HepG2 (cell line): ENCODE measurements around the gene ENTPD6. TPM values are rescaled to one million over a fixed set of nuclear protein-coding genes. Genes with fewer than 3 reads are reported as not detected.

ENCODE experiments used
- ATAC-seq: fragments of 200-7000 bp; cut with Tn5 transposase; 3 replicates; pipeline ENCODE4 v1.9.1; 2020; ENCODE audit warnings: mild to moderate bottlenecking, moderate library complexity
- BruUV-seq: library from RNA; stranded (reverse); fragments of 400-500 nt; replicated peaks from 2 replicates; lab custom pipeline; 2021; lab: Mats Ljungman, UMichigan
- CTCF ChIA-PET: fragments of 300-600 bp; formaldehyde crosslinking; extraction: SDS; loops from one replicate; lab custom pipeline; 2021; ENCODE audit warnings: low total read pairs, inconsistent platforms, low intra/inter-chr PET ratio; lab: Yijun Ruan, JAX
- POLR2A ChIA-PET: fragments of 350-600 bp; sonication (Branson Sonifier 250); formaldehyde crosslinking; loops from one replicate; lab custom pipeline; 2020; ENCODE audit warnings: antibody characterized with exemption, inconsistent platforms; lab: Yijun Ruan, JAX
- DNase-seq: peaks from one replicate; pipeline ENCODE4 v3.0.0-alpha.2; 2015; ENCODE audit warnings: low spot score
- FAIRE-seq: peaks from 3 replicates; lab custom pipeline; 2011; peaks lifted over from hg19 to GRCh38; lab: Jason Lieb, UNC
- H2AFZ ChIP-seq: one replicate; pipeline ENCODE4 v1.6.1; 2011; ENCODE audit warnings: low read length, inconsistent platforms
- H3K27ac ChIP-seq: fragments of 300-600 bp; 3 replicates; pipeline ENCODE4 v1.8.0; 2011; ENCODE audit warnings: mixed run types, mild to moderate bottlenecking, mixed read lengths, low read length, inconsistent platforms; ENCODE audit not compliant: insufficient read depth; ENCODE audit errors: extremely low read length
- H3K27me3 ChIP-seq, 2 experiments: fragments of 200-600 bp in 1 of 2; 2 replicates in 1 of 2; 3 replicates in 1 of 2; pipeline versions ENCODE4 v1.6.0 to v1.8.0; 2011; ENCODE audit warnings: low read length in 2 of 2, mild to moderate bottlenecking in 2 of 2, moderate library complexity in 2 of 2, inconsistent platforms in 1 of 2; ENCODE audit not compliant: insufficient read depth in 2 of 2, control insufficient read depth in 1 of 2
- H3K36me3 ChIP-seq, 2 experiments: fragments of 200-600 bp in 1 of 2; replicated peaks in 1 of 2; 2 replicates in 1 of 2; 3 replicates in 1 of 2; pipeline versions ENCODE4 v1.5.1 to v1.8.0; 2011; ENCODE audit warnings: low read length in 2 of 2, inconsistent platforms in 1 of 2; ENCODE audit not compliant: insufficient read depth in 2 of 2, control insufficient read depth in 1 of 2
- H3K4me1 ChIP-seq: 2 replicates; pipeline ENCODE4 v1.5.1; 2012; ENCODE audit warnings: low read length, inconsistent platforms; ENCODE audit not compliant: insufficient read depth
- H3K4me2 ChIP-seq: 2 replicates; pipeline ENCODE4 v1.6.0; 2011; ENCODE audit warnings: low read depth, low read length, inconsistent platforms
- H3K4me3 ChIP-seq, 3 experiments: fragments of 200-600 bp in 1 of 3; sonication (generic), shearing (Covaris generic) in 1 of 3; replicated peaks in 1 of 3; 2 replicates each; pipeline ENCODE4 v1.5.1; 2011 to 2016; ENCODE audit warnings: low read length in 3 of 3, inconsistent platforms in 2 of 3, low read depth in 2 of 3, mild to moderate bottlenecking in 2 of 3, control low read depth in 1 of 3, mixed read lengths in 1 of 3; ENCODE audit not compliant: insufficient read depth in 1 of 3
- H3K79me2 ChIP-seq: one replicate; pipeline ENCODE4 v1.6.1; 2011; ENCODE audit warnings: low read length, inconsistent platforms; ENCODE audit not compliant: insufficient read depth
- H3K9ac ChIP-seq: 2 replicates; pipeline ENCODE4 v1.6.0; 2011; ENCODE audit warnings: mild to moderate bottlenecking, low read depth, low read length, inconsistent platforms; ENCODE audit not compliant: insufficient read depth
- H3K9me3 ChIP-seq: 2 replicates; pipeline ENCODE4 v1.5.1; 2012; ENCODE audit warnings: mild to moderate bottlenecking, low read length
- H4K20me1 ChIP-seq: 2 replicates; pipeline ENCODE4 v1.6.0; 2011; ENCODE audit warnings: inconsistent platforms, mild to moderate bottlenecking, low read length, moderate library complexity; ENCODE audit not compliant: insufficient read depth
- TFE3 ChIP-seq: IDR thresholded peaks from 2 replicates; pipeline ENCODE4 v1.6.1; 2016
- TGIF2 ChIP-seq: IDR thresholded peaks from 2 replicates; pipeline ENCODE4 v1.6.1; 2016; ENCODE audit warnings: control low read depth, missing compliant biosample characterization
- ZBTB20 ChIP-seq: sonication (generic); formaldehyde crosslinking; IDR thresholded peaks from 2 replicates; pipeline ENCODE4 v1.8.1; 2023; ENCODE audit warnings: missing genetic modification reagents, low read depth, mild to moderate bottlenecking, borderline replicate concordance
- ZBTB21 ChIP-seq: sonication (generic); formaldehyde crosslinking; IDR thresholded peaks from 2 replicates; pipeline ENCODE4 v1.4.0; 2020; ENCODE audit warnings: missing genetic modification reagents
- ZBTB3 ChIP-seq: sonication (generic); formaldehyde crosslinking; IDR thresholded peaks from 2 replicates; pipeline ENCODE4 v1.4.0; 2020; ENCODE audit warnings: low read depth, mild to moderate bottlenecking, moderate library complexity, missing genetic modification reagents, borderline replicate concordance
- ZMAT3 ChIP-seq: sonication (generic); formaldehyde crosslinking; conservative IDR thresholded peaks from 2 replicates; pipeline ENCODE4 v1.7.0; 2021; ENCODE audit warnings: missing genetic modification reagents
- ZNF605 ChIP-seq: sonication (generic); formaldehyde crosslinking; IDR thresholded peaks from 2 replicates; pipeline ENCODE4 v1.8.0; 2022; ENCODE audit warnings: mild to moderate bottlenecking, missing genetic modification reagents
- WGBS: methylation state at CpG from one replicate; pipeline ENCODE4 v1.1.6; 2017; ENCODE audit warnings: low lambda C conversion rate; 5-methylcytosine and 5-hydroxymethylcytosine counted together
- in situ Hi-C: cut with HindIII; loops from 2 replicates; pipeline ENCODE4 v1.10.0; 2017; ENCODE audit warnings: low pct_unique_long_range_greater_than_20kb; ENCODE audit not compliant: extremely low pct_ligation_motif_present
- intact Hi-C: fragments of 100-400 bp; cut with micrococcal nuclease; formaldehyde crosslinking; loops from one replicate; pipeline ENCODE4 v1.10.0; 2022; ENCODE audit not compliant: unreplicated experiment
- polyA plus RNA-seq, 8 experiments: library from polyadenylated mRNA; depleted of rRNA in 3 of 8; stranded (reverse) in 7 of 8; unstranded in 1 of 8; fragments of >200 nt; fragmentation: Illumina TruSeq in 4 of 8; extraction: Trizol in 4 of 8; gene quantifications; 2 replicates each; pipeline versions ENCODE4 v1.2.1 to v1.2.3, GENCODE V29; 2011 to 2016; ENCODE audit warnings: low read depth in 4 of 8, missing spikeins in 1 of 8, mixed read lengths in 1 of 8; ENCODE audit not compliant: insufficient read depth in 1 of 8
- total RNA-seq, 5 experiments: library from RNA; depleted of rRNA; stranded (reverse); fragments of >200 nt; fragmentation: Illumina TruSeq; extraction: Trizol; gene quantifications; 2 replicates each; pipeline ENCODE4 v1.2.3, GENCODE V29; 2016; ENCODE audit warnings: low read depth in 1 of 5
- TF ChIP-seq, protein P1 (sequence below): sonication (generic); formaldehyde crosslinking; IDR thresholded peaks from 2 replicates; pipeline ENCODE4 v1.8.1; 2023; ENCODE audit warnings: mild to moderate bottlenecking, missing genetic modification reagents, borderline replicate concordance
- TF ChIP-seq, protein P2 (sequence below): sonication (generic); formaldehyde crosslinking; conservative IDR thresholded peaks from 2 replicates; pipeline ENCODE4 v1.4.0; 2020; ENCODE audit warnings: mild to moderate bottlenecking, missing genetic modification reagents, moderate library complexity
- TF ChIP-seq, protein P3 (sequence below): sonication (generic); formaldehyde crosslinking; IDR thresholded peaks from 2 replicates; pipeline ENCODE4 v1.5.0; 2020; ENCODE audit warnings: missing genetic modification reagents

ENTPD6 gene
- total and polyA plus RNA-seq, 2 of the 13 experiments (the other 11 are each of a cell fraction or from before 2014, with no cell fraction given), result 164 to 172 TPM

DNA sequence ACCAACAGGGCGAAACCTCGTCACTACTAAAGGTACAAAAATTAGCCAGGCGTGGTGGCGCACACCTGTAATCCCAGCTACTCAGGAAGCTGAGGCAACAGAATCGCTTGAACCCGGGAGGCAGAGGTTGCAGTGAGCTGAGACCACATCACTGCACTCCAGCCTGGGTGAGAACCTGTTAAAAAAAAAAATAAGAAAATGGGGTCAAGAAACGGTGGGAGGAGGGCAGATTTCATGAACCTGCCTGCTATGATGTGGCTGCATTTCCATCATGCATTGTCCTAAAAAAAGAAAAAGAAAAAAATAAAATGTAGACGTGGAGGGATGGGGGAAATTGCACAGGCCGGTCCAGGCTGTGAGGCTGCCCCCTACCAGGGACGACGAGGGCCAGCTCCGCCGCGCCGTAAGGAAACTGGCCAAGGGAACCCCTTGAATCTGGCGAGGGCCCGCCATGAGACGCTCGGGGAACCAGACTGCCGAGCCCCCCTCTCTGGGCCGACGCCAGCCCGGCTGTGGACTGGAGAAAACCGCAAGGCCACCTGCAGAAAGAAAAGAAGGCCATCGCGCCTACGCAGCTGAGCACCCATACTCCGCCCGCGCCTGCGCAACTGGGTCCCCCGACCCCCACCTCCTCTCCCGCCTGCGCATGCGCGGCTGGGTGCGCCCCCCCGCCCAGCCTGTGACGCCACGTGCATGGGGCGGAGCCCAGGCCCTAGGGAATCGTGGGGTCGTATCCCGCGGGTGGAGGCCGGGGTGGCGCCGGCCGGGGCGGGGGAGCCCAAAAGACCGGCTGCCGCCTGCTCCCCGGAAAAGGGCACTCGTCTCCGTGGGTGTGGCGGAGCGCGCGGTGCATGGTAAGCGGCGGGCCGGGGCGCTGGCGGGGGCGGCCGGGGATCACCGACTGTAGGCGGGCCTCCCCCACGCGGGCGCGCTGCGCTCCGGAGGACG is at the start of gene ENTPD6 (continued):
- TF ChIP-seq TFE3 (CRISPR knock-in tag) (peak; percentile 47; the same call in 1 of the 2 replicates), ZBTB3 (CRISPR knock-in tag) (peak; percentile 59; the same call in 1 of the 2 replicates), ZBTB20 (CRISPR knock-in tag) (peak; percentile 66), TGIF2 (CRISPR knock-in tag) (peak; percentile 82; the same call in 1 of the 2 replicates), ZNF605 (CRISPR knock-in tag) (peak; percentile 94), ZMAT3 (CRISPR knock-in tag) (peak; percentile 92)
- TF ChIP-seq, protein P1, sequence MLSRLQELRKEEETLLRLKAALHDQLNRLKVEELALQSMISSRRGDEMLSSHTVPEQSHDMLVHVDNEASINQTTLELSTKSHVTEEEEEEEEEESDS (CRISPR knock-in tag), result no peak

GRCh38 chr20:25146976-25147375 is 48.5 kb upstream of the ENTPD6 start:
- H3K79me2 ChIP-seq, result no peaks in the 10 kb centered on the region
- ATAC-seq (no peak; the same call in 2 of the 3 replicates), FAIRE-seq (no peak), DNase-seq (no peak)
- H3K9me3 ChIP-seq, result no peaks in the 10 kb centered on the region
- no peaks in the 10 kb centered on the region for H3K4me1 ChIP-seq
- intact Hi-C loops, result no loop called here
- H4K20me1 ChIP-seq, result no peaks in the 10 kb centered on the region
- in situ Hi-C loops, result no loop called here
- H3K4me2 ChIP-seq, result no peak overlapping the region
- 20% methylated on average over 4 of the region's 8 CpGs for WGBS
- ChIA-PET POLR2A (no interaction called here), CTCF (no interaction called here)
- no TSS peak for BruUV-seq
- H3K27ac ChIP-seq, result no peak overlapping the region
- peaks cover 10 to 53% of the 10 kb centered on the region in 2 experiments; a peak in 3 of 5 replicates for H3K27me3 ChIP-seq
- no peaks in the 10 kb centered on the region for H3K36me3 ChIP-seq
- no peak overlapping the region for H3K4me3 ChIP-seq
- H2AFZ ChIP-seq, result no peak overlapping the region
- H3K9ac ChIP-seq, result no peak overlapping the region
- TF ChIP-seq, protein P2, sequence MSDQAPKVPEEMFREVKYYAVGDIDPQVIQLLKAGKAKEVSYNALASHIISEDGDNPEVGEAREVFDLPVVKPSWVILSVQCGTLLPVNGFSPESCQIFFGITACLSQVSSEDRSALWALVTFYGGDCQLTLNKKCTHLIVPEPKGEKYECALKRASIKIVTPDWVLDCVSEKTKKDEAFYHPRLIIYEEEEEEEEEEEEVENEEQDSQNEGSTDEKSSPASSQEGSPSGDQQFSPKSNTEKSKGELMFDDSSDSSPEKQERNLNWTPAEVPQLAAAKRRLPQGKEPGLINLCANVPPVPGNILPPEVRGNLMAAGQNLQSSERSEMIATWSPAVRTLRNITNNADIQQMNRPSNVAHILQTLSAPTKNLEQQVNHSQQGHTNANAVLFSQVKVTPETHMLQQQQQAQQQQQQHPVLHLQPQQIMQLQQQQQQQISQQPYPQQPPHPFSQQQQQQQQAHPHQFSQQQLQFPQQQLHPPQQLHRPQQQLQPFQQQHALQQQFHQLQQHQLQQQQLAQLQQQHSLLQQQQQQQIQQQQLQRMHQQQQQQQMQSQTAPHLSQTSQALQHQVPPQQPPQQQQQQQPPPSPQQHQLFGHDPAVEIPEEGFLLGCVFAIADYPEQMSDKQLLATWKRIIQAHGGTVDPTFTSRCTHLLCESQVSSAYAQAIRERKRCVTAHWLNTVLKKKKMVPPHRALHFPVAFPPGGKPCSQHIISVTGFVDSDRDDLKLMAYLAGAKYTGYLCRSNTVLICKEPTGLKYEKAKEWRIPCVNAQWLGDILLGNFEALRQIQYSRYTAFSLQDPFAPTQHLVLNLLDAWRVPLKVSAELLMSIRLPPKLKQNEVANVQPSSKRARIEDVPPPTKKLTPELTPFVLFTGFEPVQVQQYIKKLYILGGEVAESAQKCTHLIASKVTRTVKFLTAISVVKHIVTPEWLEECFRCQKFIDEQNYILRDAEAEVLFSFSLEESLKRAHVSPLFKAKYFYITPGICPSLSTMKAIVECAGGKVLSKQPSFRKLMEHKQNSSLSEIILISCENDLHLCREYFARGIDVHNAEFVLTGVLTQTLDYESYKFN (CRISPR knock-in tag), result no peak
- no peak for TF ChIP-seq ZBTB21 (CRISPR knock-in tag)
- TF ChIP-seq, protein P3, sequence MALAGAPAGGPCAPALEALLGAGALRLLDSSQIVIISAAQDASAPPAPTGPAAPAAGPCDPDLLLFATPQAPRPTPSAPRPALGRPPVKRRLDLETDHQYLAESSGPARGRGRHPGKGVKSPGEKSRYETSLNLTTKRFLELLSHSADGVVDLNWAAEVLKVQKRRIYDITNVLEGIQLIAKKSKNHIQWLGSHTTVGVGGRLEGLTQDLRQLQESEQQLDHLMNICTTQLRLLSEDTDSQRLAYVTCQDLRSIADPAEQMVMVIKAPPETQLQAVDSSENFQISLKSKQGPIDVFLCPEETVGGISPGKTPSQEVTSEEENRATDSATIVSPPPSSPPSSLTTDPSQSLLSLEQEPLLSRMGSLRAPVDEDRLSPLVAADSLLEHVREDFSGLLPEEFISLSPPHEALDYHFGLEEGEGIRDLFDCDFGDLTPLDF (CRISPR knock-in tag), result no peak
